Mesenchymal stem cell (in vitro differentiated cells and primary cell): ENCODE data around the gene TAS2R40.

ENCODE experiments used
- DNase-seq: peaks from one replicate; pipeline ENCODE4 v3.0.0-alpha.2; 2013
- H2AFZ ChIP-seq: one replicate; pipeline ENCODE4 v1.6.1; 2013; ENCODE audit warnings: low read depth, mild to moderate bottlenecking, control low read depth, inconsistent platforms, low read length, moderate library complexity
- H2AK5ac ChIP-seq: 2 replicates; pipeline ENCODE4 v1.6.1; 2013; ENCODE audit warnings: low read length, moderate library complexity, mild to moderate bottlenecking, inconsistent platforms; ENCODE audit not compliant: severe bottlenecking
- H2BK120ac ChIP-seq: one replicate; pipeline ENCODE4 v1.6.1; 2013; ENCODE audit warnings: low read depth, mild to moderate bottlenecking, inconsistent platforms, low read length, moderate library complexity
- H2BK12ac ChIP-seq, 2 experiments: one replicate each; pipeline ENCODE4 v1.6.1; 2013; ENCODE audit warnings: inconsistent platforms in 2 of 2, low read length in 2 of 2, mild to moderate bottlenecking in 2 of 2, moderate library complexity in 2 of 2, control low read depth in 1 of 2
- H2BK15ac ChIP-seq: one replicate; pipeline ENCODE4 v1.6.1; 2013; ENCODE audit warnings: mild to moderate bottlenecking, low read depth, inconsistent platforms; ENCODE audit not compliant: poor library complexity, severe bottlenecking
- H2BK5ac ChIP-seq: 2 replicates; pipeline ENCODE4 v1.6.1; 2013; ENCODE audit warnings: low read depth, mild to moderate bottlenecking, low read length, control low read depth, inconsistent platforms; ENCODE audit not compliant: poor library complexity, severe bottlenecking
- H3K14ac ChIP-seq, 2 experiments: one replicate each; pipeline ENCODE4 v1.6.1; 2013; ENCODE audit warnings: inconsistent platforms in 2 of 2, low read length in 2 of 2, control low read depth in 1 of 2, mild to moderate bottlenecking in 1 of 2, moderate library complexity in 1 of 2
- H3K18ac ChIP-seq, 2 experiments: one replicate each; pipeline ENCODE4 v1.6.1; 2013; ENCODE audit warnings: inconsistent platforms in 2 of 2, low read length in 2 of 2, control low read depth in 1 of 2, low read depth in 1 of 2, mild to moderate bottlenecking in 1 of 2
- H3K23ac ChIP-seq, 2 experiments: one replicate each; pipeline ENCODE4 v1.6.1; 2013; ENCODE audit warnings: inconsistent platforms in 2 of 2, low read length in 2 of 2, mild to moderate bottlenecking in 2 of 2, moderate library complexity in 2 of 2, control low read depth in 1 of 2
- H3K27ac ChIP-seq: 2 replicates; pipeline ENCODE4 v1.5.1; 2013; ENCODE audit warnings: mild to moderate bottlenecking, moderate library complexity, low read length, control low read depth, inconsistent platforms; ENCODE audit not compliant: poor library complexity, severe bottlenecking
- H3K27me3 ChIP-seq, 2 experiments: 2 replicates each; pipeline versions ENCODE4 v1.6.1 to v1.7.0; 2013; ENCODE audit warnings: low read length in 2 of 2, mild to moderate bottlenecking in 2 of 2, moderate library complexity in 2 of 2, control low read depth in 1 of 2, inconsistent platforms in 1 of 2; ENCODE audit not compliant: control insufficient read depth in 1 of 2, insufficient read depth in 1 of 2
- H3K36me3 ChIP-seq, 2 experiments: 2 replicates each; pipeline versions ENCODE4 v1.6.1 to v1.7.0; 2013; ENCODE audit warnings: low read length in 2 of 2, control low read depth in 1 of 2, inconsistent platforms in 1 of 2, low read depth in 1 of 2, mild to moderate bottlenecking in 1 of 2; ENCODE audit not compliant: insufficient read depth in 2 of 2, control insufficient read depth in 1 of 2
- H3K4ac ChIP-seq, 2 experiments: one replicate each; pipeline ENCODE4 v1.6.1; 2013; ENCODE audit warnings: inconsistent platforms in 2 of 2, low read length in 2 of 2, mild to moderate bottlenecking in 2 of 2, moderate library complexity in 2 of 2, control low read depth in 1 of 2, low read depth in 1 of 2
- H3K4me1 ChIP-seq: 2 replicates; pipeline ENCODE4 v1.6.1; 2013; ENCODE audit warnings: low read depth, low read length, control low read depth; ENCODE audit not compliant: control insufficient read depth, insufficient read depth
- H3K4me2 ChIP-seq: 2 replicates; pipeline ENCODE4 v1.6.1; 2013; ENCODE audit warnings: low read length, mild to moderate bottlenecking, inconsistent platforms; ENCODE audit not compliant: poor library complexity, severe bottlenecking
- H3K4me3 ChIP-seq, 2 experiments: 2 replicates each; pipeline versions ENCODE4 v1.5.1 to v1.7.0; 2013; ENCODE audit warnings: low read length in 2 of 2, mild to moderate bottlenecking in 2 of 2, control low read depth in 1 of 2, low read depth in 1 of 2; ENCODE audit not compliant: insufficient read depth in 1 of 2
- H3K79me1 ChIP-seq: replicated peaks from 2 replicates; pipeline ENCODE4 v1.6.1; 2013; ENCODE audit warnings: mild to moderate bottlenecking, control low read depth, low read length, inconsistent platforms; ENCODE audit not compliant: poor library complexity, severe bottlenecking
- H3K9ac ChIP-seq: 2 replicates; pipeline ENCODE4 v1.7.0; 2013; ENCODE audit warnings: mild to moderate bottlenecking, low read length, moderate library complexity
- H3K9me3 ChIP-seq: 2 replicates; pipeline ENCODE4 v1.7.0; 2013; ENCODE audit warnings: mild to moderate bottlenecking, low read length; ENCODE audit not compliant: control insufficient read depth
- H4K8ac ChIP-seq: one replicate; pipeline ENCODE4 v1.6.1; 2013; ENCODE audit warnings: inconsistent platforms, mild to moderate bottlenecking, low read length, moderate library complexity
- H4K91ac ChIP-seq: one replicate; pipeline ENCODE4 v1.6.1; 2013; ENCODE audit warnings: mild to moderate bottlenecking, low read length, inconsistent platforms
- WGBS: methylation state at CpG from one replicate; pipeline ENCODE4 v1.1.7; 2013; ENCODE audit warnings: mixed read lengths; 5-methylcytosine and 5-hydroxymethylcytosine counted together

The TAS2R40 gene

GRCh38 chr7:143188994-143189393, 32.8 kb upstream of the TAS2R40 start:
- Histone ChIP-seq H2AFZ (no peak overlapping the region), H2BK12ac (no peak overlapping the region), H2BK120ac (no peak overlapping the region), H2BK15ac (no peak overlapping the region), H3K4me2 (no peak overlapping the region), H3K4ac (no peak overlapping the region), H3K18ac (no peak overlapping the region), H3K4me3 (no peak overlapping the region), H3K9ac (no peak overlapping the region), H4K8ac (no peak overlapping the region), H3K79me1 (no peaks in the 10 kb centered on the region), H3K27me3 (peaks cover 0 to 8% of the 10 kb centered on the region in 2 experiments), H3K14ac (no peak overlapping the region), H3K27ac (no peak overlapping the region), H2AK5ac (no peak overlapping the region), H3K9me3 (no peaks in the 10 kb centered on the region), H3K36me3 (no peaks in the 10 kb centered on the region), H2BK5ac (no peak overlapping the region), H3K4me1 (no peaks in the 10 kb centered on the region), H4K91ac (no peak overlapping the region), H3K23ac (no peak overlapping the region)
- WGBS = 64% methylated on average over 6 of the region's 6 CpGs
- DNase-seq = no peak

GRCh38 chr7:143193880-143194279, 28.0 kb upstream of the TAS2R40 start:
- Histone ChIP-seq H2AFZ (no peak overlapping the region), H2AK5ac (no peak overlapping the region), H3K4me3 (no peak overlapping the region), H3K36me3 (no peaks in the 10 kb centered on the region), H2BK15ac (no peak overlapping the region), H3K23ac (no peak overlapping the region), H3K14ac (no peak overlapping the region), H3K27ac (no peak overlapping the region), H4K91ac (no peak overlapping the region), H3K9ac (no peak overlapping the region), H3K9me3 (peaks cover 6% of the 10 kb centered on the region), H3K18ac (no peak overlapping the region), H3K4ac (no peak overlapping the region), H3K4me2 (no peak overlapping the region), H3K79me1 (no peaks in the 10 kb centered on the region), H2BK12ac (no peak overlapping the region), H3K4me1 (no peaks in the 10 kb centered on the region), H2BK5ac (no peak overlapping the region), H4K8ac (no peak overlapping the region), H3K27me3 (peaks cover 0 to 8% of the 10 kb centered on the region in 2 experiments), H2BK120ac (no peak overlapping the region)
- 100% methylated on average over 1 of the region's 2 CpGs for WGBS
- DNase-seq = no peak

- Histone ChIP-seq H3K27me3 (peaks cover 0 to 5% of the 10 kb centered on the region in 2 experiments), H3K4me3 (no peak overlapping the region), H3K9ac (no peak overlapping the region), H3K4me1 (no peaks in the 10 kb centered on the region), H3K36me3 (no peaks in the 10 kb centered on the region), H3K4ac (no peak overlapping the region), H4K8ac (no peak overlapping the region), H3K4me2 (no peak overlapping the region), H3K23ac (no peak overlapping the region), H2BK12ac (no peak overlapping the region), H2BK120ac (no peak overlapping the region), H3K9me3 (peaks cover 6% of the 10 kb centered on the region), H3K79me1 (no peaks in the 10 kb centered on the region), H4K91ac (no peak overlapping the region), H3K18ac (no peak overlapping the region), H2BK5ac (no peak overlapping the region), H2AK5ac (no peak overlapping the region), H3K27ac (no peak overlapping the region), H2BK15ac (no peak overlapping the region), H2AFZ (no peak overlapping the region), H3K14ac (no peak overlapping the region)
- no peak for DNase-seq
- WGBS = 61% methylated on average over 4 of the region's 4 CpGs
Measured at GRCh38 chr7:143199040-143199439, 22.8 kb upstream of the TAS2R40 start.

GRCh38 chr7:143202161-143202560, 19.7 kb upstream of the TAS2R40 start:
- H3K36me3 ChIP-seq = no peaks in the 10 kb centered on the region
- no peaks in the 10 kb centered on the region for H3K79me1 ChIP-seq
- WGBS = 71% methylated on average over 2 of the region's 2 CpGs
- no peak overlapping the region for H2BK15ac ChIP-seq
- H2BK12ac ChIP-seq = no peak overlapping the region
- H3K9ac ChIP-seq = no peak overlapping the region
- H3K18ac ChIP-seq = no peak overlapping the region
- H2BK120ac ChIP-seq = no peak overlapping the region
- H3K4me3 ChIP-seq = no peak overlapping the region
- H3K4me1 ChIP-seq = no peaks in the 10 kb centered on the region
- no peak overlapping the region for H3K23ac ChIP-seq
- peaks cover 0 to 13% of the 10 kb centered on the region in 2 experiments for H3K27me3 ChIP-seq
- no peak overlapping the region for H3K27ac ChIP-seq
- no peak overlapping the region for H2BK5ac ChIP-seq
- no peak overlapping the region for H3K4me2 ChIP-seq
- no peak overlapping the region for H2AK5ac ChIP-seq
- H3K14ac ChIP-seq = no peak overlapping the region
- no peak overlapping the region for H4K91ac ChIP-seq
- H3K4ac ChIP-seq = no peak overlapping the region
- H2AFZ ChIP-seq = no peak overlapping the region
- DNase-seq = no peak
- H3K9me3 ChIP-seq = peaks cover 2% of the 10 kb centered on the region
- no peak overlapping the region for H4K8ac ChIP-seq
